HepG2 (cell line): ENCODE data around the gene STAG3. TPM values are rescaled to one million over a fixed set of nuclear protein-coding genes. Genes with fewer than 3 reads are reported as not detected.

Experiments used
- ATAC-seq: fragments of 200-7000 bp; cut with Tn5 transposase; 3 replicates; pipeline ENCODE4 v1.9.1; 2020; ENCODE audit warnings: mild to moderate bottlenecking, moderate library complexity
- Bru-seq: library from RNA; stranded (reverse); fragments of 400-500 nt; gene quantifications from one replicate; lab custom pipeline; 2021; lab: Mats Ljungman, UMichigan
- BruChase-seq, 2 experiments: library from RNA; stranded (reverse); fragments of 400-500 nt; gene quantifications; one replicate each; lab custom pipeline; 2021; lab: Mats Ljungman, UMichigan
- BruUV-seq: library from RNA; stranded (reverse); fragments of 400-500 nt; replicated peaks from 2 replicates; lab custom pipeline; 2021; lab: Mats Ljungman, UMichigan
- CTCF ChIA-PET: fragments of 300-600 bp; formaldehyde crosslinking; extraction: SDS; loops from one replicate; lab custom pipeline; 2021; ENCODE audit warnings: low total read pairs, inconsistent platforms, low intra/inter-chr PET ratio; lab: Yijun Ruan, JAX
- POLR2A ChIA-PET: fragments of 350-600 bp; sonication (Branson Sonifier 250); formaldehyde crosslinking; loops from one replicate; lab custom pipeline; 2020; ENCODE audit warnings: antibody characterized with exemption, inconsistent platforms; lab: Yijun Ruan, JAX
- DNase-seq: peaks from one replicate; pipeline ENCODE4 v3.0.0-alpha.2; 2015; ENCODE audit warnings: low spot score
- FAIRE-seq: peaks from 3 replicates; lab custom pipeline; 2011; peaks lifted over from hg19 to GRCh38; lab: Jason Lieb, UNC
- H2AFZ ChIP-seq: one replicate; pipeline ENCODE4 v1.6.1; 2011; ENCODE audit warnings: low read length, inconsistent platforms
- H3K27ac ChIP-seq: fragments of 300-600 bp; 3 replicates; pipeline ENCODE4 v1.8.0; 2011; ENCODE audit warnings: mixed run types, mild to moderate bottlenecking, mixed read lengths, low read length, inconsistent platforms; ENCODE audit not compliant: insufficient read depth; ENCODE audit errors: extremely low read length
- H3K27me3 ChIP-seq, 2 experiments: fragments of 200-600 bp in 1 of 2; 2 replicates in 1 of 2; 3 replicates in 1 of 2; pipeline versions ENCODE4 v1.6.0 to v1.8.0; 2011; ENCODE audit warnings: low read length in 2 of 2, mild to moderate bottlenecking in 2 of 2, moderate library complexity in 2 of 2, inconsistent platforms in 1 of 2; ENCODE audit not compliant: insufficient read depth in 2 of 2, control insufficient read depth in 1 of 2
- H3K36me3 ChIP-seq, 2 experiments: fragments of 200-600 bp in 1 of 2; replicated peaks in 1 of 2; 2 replicates in 1 of 2; 3 replicates in 1 of 2; pipeline versions ENCODE4 v1.5.1 to v1.8.0; 2011; ENCODE audit warnings: low read length in 2 of 2, inconsistent platforms in 1 of 2; ENCODE audit not compliant: insufficient read depth in 2 of 2, control insufficient read depth in 1 of 2
- H3K4me1 ChIP-seq: 2 replicates; pipeline ENCODE4 v1.5.1; 2012; ENCODE audit warnings: low read length, inconsistent platforms; ENCODE audit not compliant: insufficient read depth
- H3K4me2 ChIP-seq: 2 replicates; pipeline ENCODE4 v1.6.0; 2011; ENCODE audit warnings: low read depth, low read length, inconsistent platforms
- H3K4me3 ChIP-seq, 3 experiments: fragments of 200-600 bp in 1 of 3; sonication (generic), shearing (Covaris generic) in 1 of 3; replicated peaks in 1 of 3; 2 replicates each; pipeline ENCODE4 v1.5.1; 2011 to 2016; ENCODE audit warnings: low read length in 3 of 3, inconsistent platforms in 2 of 3, low read depth in 2 of 3, mild to moderate bottlenecking in 2 of 3, control low read depth in 1 of 3, mixed read lengths in 1 of 3; ENCODE audit not compliant: insufficient read depth in 1 of 3
- H3K79me2 ChIP-seq: one replicate; pipeline ENCODE4 v1.6.1; 2011; ENCODE audit warnings: low read length, inconsistent platforms; ENCODE audit not compliant: insufficient read depth
- H3K9ac ChIP-seq: 2 replicates; pipeline ENCODE4 v1.6.0; 2011; ENCODE audit warnings: mild to moderate bottlenecking, low read depth, low read length, inconsistent platforms; ENCODE audit not compliant: insufficient read depth
- H3K9me3 ChIP-seq: 2 replicates; pipeline ENCODE4 v1.5.1; 2012; ENCODE audit warnings: mild to moderate bottlenecking, low read length
- H4K20me1 ChIP-seq: 2 replicates; pipeline ENCODE4 v1.6.0; 2011; ENCODE audit warnings: inconsistent platforms, mild to moderate bottlenecking, low read length, moderate library complexity; ENCODE audit not compliant: insufficient read depth
- BORCS8-MEF2B ChIP-seq: sonication (generic); formaldehyde crosslinking; IDR thresholded peaks from 2 replicates; pipeline ENCODE4 v1.8.0; 2022; ENCODE audit warnings: mild to moderate bottlenecking, missing genetic modification reagents
- CC2D1A ChIP-seq: sonication (generic); formaldehyde crosslinking; IDR thresholded peaks from 2 replicates; pipeline ENCODE4 v1.8.1; 2023; ENCODE audit warnings: mild to moderate bottlenecking, missing genetic modification reagents
- CERS6 ChIP-seq: sonication (generic); formaldehyde crosslinking; IDR thresholded peaks from 2 replicates; pipeline ENCODE4 v1.5.0; 2020; ENCODE audit warnings: missing genetic modification reagents
- DRAP1 ChIP-seq: IDR thresholded peaks from 2 replicates; pipeline ENCODE4 v1.6.1; 2016; ENCODE audit warnings: missing genetic modification reagents, missing compliant biosample characterization
- EEA1 ChIP-seq: sonication (generic); formaldehyde crosslinking; IDR thresholded peaks from 2 replicates; pipeline ENCODE4 v1.5.1; 2020; ENCODE audit warnings: mild to moderate bottlenecking, missing genetic modification reagents, borderline replicate concordance
- HINFP ChIP-seq: sonication (generic); formaldehyde crosslinking; IDR thresholded peaks from 2 replicates; pipeline ENCODE4 v1.4.0; 2020; ENCODE audit warnings: low read depth, mild to moderate bottlenecking, missing genetic modification reagents
- KDM6A ChIP-seq: IDR thresholded peaks from 2 replicates; pipeline ENCODE4 v1.6.1; 2016; ENCODE audit warnings: low read depth
- POLR2G ChIP-seq: fragments of 200-400 bp; formaldehyde crosslinking; IDR thresholded peaks from 2 replicates; pipeline ENCODE4 v1.6.1; 2018; ENCODE audit warnings: mild to moderate bottlenecking, low read depth, low read length, moderate library complexity
- SRSF1 ChIP-seq: fragments of 200-400 bp; formaldehyde crosslinking; optimal IDR thresholded peaks from 2 replicates; pipeline ENCODE3; 2017; ENCODE audit warnings: mild to moderate bottlenecking, low read depth, low read length, moderate library complexity
- TFDP2 ChIP-seq: sonication (generic); formaldehyde crosslinking; IDR thresholded peaks from 2 replicates; pipeline ENCODE4 v1.4.0; 2020; ENCODE audit warnings: missing genetic modification reagents
- ZNF232 ChIP-seq: sonication (generic); formaldehyde crosslinking; IDR thresholded peaks from 2 replicates; pipeline ENCODE4 v1.4.0; 2020; ENCODE audit warnings: missing genetic modification reagents, borderline replicate concordance
- ZNF724P ChIP-seq: sonication (generic); formaldehyde crosslinking; IDR thresholded peaks from 2 replicates; pipeline ENCODE4 v1.8.0; 2022; ENCODE audit warnings: missing genetic modification reagents, borderline replicate concordance
- WGBS: methylation state at CpG from one replicate; pipeline ENCODE4 v1.1.6; 2017; ENCODE audit warnings: low lambda C conversion rate; 5-methylcytosine and 5-hydroxymethylcytosine counted together
- in situ Hi-C: cut with HindIII; loops from 2 replicates; pipeline ENCODE4 v1.10.0; 2017; ENCODE audit warnings: low pct_unique_long_range_greater_than_20kb; ENCODE audit not compliant: extremely low pct_ligation_motif_present
- intact Hi-C: fragments of 100-400 bp; cut with micrococcal nuclease; formaldehyde crosslinking; loops from one replicate; pipeline ENCODE4 v1.10.0; 2022; ENCODE audit not compliant: unreplicated experiment
- long read RNA-seq, 2 experiments: library from RNA in 1 of 2; library from polyadenylated mRNA in 1 of 2; stranded (forward) in 1 of 2; unstranded in 1 of 2; transcript quantifications; one replicate each; pipeline ENCODE4 v2.0.0, GENCODE V29; 2019 to 2022
- polyA minus RNA-seq, 3 experiments: library from RNA; depleted of rRNA, polyadenylated mRNA; stranded (reverse); fragments of >200 nt; gene quantifications; 2 replicates each; pipeline ENCODE4 v1.2.3, GENCODE V29; 2011; ENCODE audit warnings: low replicate concordance in 1 of 3
- polyA plus RNA-seq, 8 experiments: library from polyadenylated mRNA; depleted of rRNA in 3 of 8; stranded (reverse) in 7 of 8; unstranded in 1 of 8; fragments of >200 nt; fragmentation: Illumina TruSeq in 4 of 8; extraction: Trizol in 4 of 8; gene quantifications; 2 replicates each; pipeline versions ENCODE4 v1.2.1 to v1.2.3, GENCODE V29; 2011 to 2016; ENCODE audit warnings: low read depth in 4 of 8, missing spikeins in 1 of 8, mixed read lengths in 1 of 8; ENCODE audit not compliant: insufficient read depth in 1 of 8
- total RNA-seq, 5 experiments: library from RNA; depleted of rRNA; stranded (reverse); fragments of >200 nt; fragmentation: Illumina TruSeq; extraction: Trizol; gene quantifications; 2 replicates each; pipeline ENCODE4 v1.2.3, GENCODE V29; 2016; ENCODE audit warnings: low read depth in 1 of 5

STAG3 gene
- total RNA-seq (2016; rRNA removed; fragmentation: Illumina TruSeq; extraction: Trizol) (0.22 and 0.33 TPM in 2 replicates), polyA plus RNA-seq (2011; rRNA removed) (0.09 and 0.12 TPM in 2 replicates), polyA minus RNA-seq (2011; rRNA and poly(A)+ RNA removed; ENCODE audit: low replicate concordance) (0.06 and 1.5 TPM in 2 replicates), Bru-seq, nascent RNA (percentile 10 among the genes with signal in this experiment), BruChase-seq, experiment 1, labeled RNA remaining after a 6-hour chase (percentile 6 among the genes with signal in this experiment), BruChase-seq, experiment 2, labeled RNA remaining after a 2-hour chase (percentile 3 among the genes with signal in this experiment)
- not detected in 2 replicates for total RNA-seq (2016; cell fraction: cytosol; rRNA removed; fragmentation: Illumina TruSeq; extraction: Trizol; ENCODE audit: low read depth)
- total RNA-seq (2016; cell fraction: insoluble cytoplasmic fraction; rRNA removed; fragmentation: Illumina TruSeq; extraction: Trizol) = 0.15 and 0.43 TPM in 2 replicates
- 0.10 TPM in 1 of 2 replicates, not detected in the other for total RNA-seq (2016; cell fraction: membrane; rRNA removed; fragmentation: Illumina TruSeq; extraction: Trizol)
- 1.1 and 1.7 TPM in 2 replicates for total RNA-seq (2016; cell fraction: nucleus; rRNA removed; fragmentation: Illumina TruSeq; extraction: Trizol)
- 0.05 and 0.08 TPM in 2 replicates for polyA plus RNA-seq (2011; cell fraction: cytosol; rRNA removed)
- 0.80 and 1.3 TPM in 2 replicates for polyA plus RNA-seq (2011; cell fraction: nucleus; rRNA removed)
- 2.9 and 4.8 TPM in 2 replicates for polyA plus RNA-seq (2012)
- not detected in 2 replicates for polyA plus RNA-seq (2016; cell fraction: cytosol; fragmentation: Illumina TruSeq; extraction: Trizol; ENCODE audit: low read depth)
- not detected in 2 replicates for polyA plus RNA-seq (2016; cell fraction: insoluble cytoplasmic fraction; fragmentation: Illumina TruSeq; extraction: Trizol; ENCODE audit: low read depth)
- polyA plus RNA-seq (2016; cell fraction: membrane; fragmentation: Illumina TruSeq; extraction: Trizol; ENCODE audit: low read depth) = not detected in 2 replicates
- polyA plus RNA-seq (2016; cell fraction: nucleus; fragmentation: Illumina TruSeq; extraction: Trizol; ENCODE audit: insufficient read depth, low read depth) = 0.81 and 0.92 TPM in 2 replicates
- polyA minus RNA-seq (2011; cell fraction: cytosol; rRNA and poly(A)+ RNA removed) = not detected in 2 replicates
- 0.52 and 0.62 TPM in 2 replicates for polyA minus RNA-seq (2011; cell fraction: nucleus; rRNA and poly(A)+ RNA removed)
- long read RNA-seq, experiment 1, partial matches to known transcripts = 0 of 1 reads
- long read RNA-seq, experiment 1, other reads (novel, unspliced or antisense) = 1 of 1 reads
- long read RNA-seq, experiment 2 = 0 reads

GRCh38 chr7:100177045-100178001 is at the start of gene STAG3, which contains the start of gene GPC2:
TSS of gene STAG3 (plus strand) at chr7:100177918. CDS start at chr7:100180557, 2,639 bp downstream.
TSS of gene GPC2 (minus strand) at chr7:100177381. CDS start at chr7:100177199, 182 bp downstream.
- Histone ChIP-seq H3K27me3 (peaks cover 1 to 4% of the 10 kb centered on the region in 2 experiments; a peak in 2 of 5 replicates), H3K36me3 (no peaks in the 10 kb centered on the region), H3K9ac (0 out of 2 replicates have a peak within 1 kb of the TSS, but pooled peaks have one; percentile 8), H2AFZ (no peak within 1 kb of the TSS), H3K4me1 (peaks cover 13% of the 10 kb centered on the region), H3K79me2 (no peaks in the 10 kb centered on the region), H3K4me2 (peak within 1 kb of the TSS; percentile 94), H3K27ac (no peak within 1 kb of the TSS), H4K20me1 (no peaks in the 10 kb centered on the region), H3K9me3 (no peaks in the 10 kb centered on the region), H3K4me3 (peak within 1 kb of the TSS; percentile 68 to 80 (median 69))
- intact Hi-C loops = no loop called here
- ATAC-seq (peak; percentile 89), DNase-seq (peak; percentile 85), FAIRE-seq (peak; percentile 28)
- in situ Hi-C loops = no loop called here
- no TSS peak for BruUV-seq
- ChIA-PET POLR2A (interaction anchor here (0.6 to 1.7 kb wide), 5 partner anchors 9 to 311 kb away, joined by 3 to 11 read pairs (median 3); partner anchors contain the start of genes GAL3ST4 and LAMTOR4), CTCF (no interaction called here)
- WGBS = 32% methylated on average over 63 of the region's 78 CpGs
- TF ChIP-seq TFDP2 (CRISPR knock-in tag) = peak; percentile 33; the same call in 1 of the 2 replicates
- TF ChIP-seq ZNF724P (CRISPR knock-in tag) = 0 out of 2 replicates have a peak, but pooled peaks have one; percentile 35
- TF ChIP-seq HINFP (CRISPR knock-in tag) = no peak
- no peak for TF ChIP-seq EEA1 (CRISPR knock-in tag)
- TF ChIP-seq POLR2G = 0 out of 2 replicates have a peak, but pooled peaks have one; percentile 49
- TF ChIP-seq ZNF232 (CRISPR knock-in tag) = peak; percentile 24; the same call in 1 of the 2 replicates
- peak; percentile 45; the same call in 1 of the 2 replicates for TF ChIP-seq DRAP1 (CRISPR knock-in tag)
- TF ChIP-seq CC2D1A (CRISPR knock-in tag) = 0 out of 2 replicates have a peak, but pooled peaks have one; percentile 59
- TF ChIP-seq KDM6A = no peak
- peak; percentile 28 for TF ChIP-seq SRSF1
- TF ChIP-seq BORCS8-MEF2B (CRISPR knock-in tag) = peak; percentile 43; the same call in 1 of the 2 replicates
- no peak for TF ChIP-seq CERS6 (CRISPR knock-in tag)
